Stimulated activated CD8-positive, alpha-beta memory T cell treated with anti-CD3 and anti-CD28 coated beads, Interleukin-4, amount 100 ng/mL, for 4 hours (primary cell): ENCODE measurements around the gene NPHP4.

ENCODE experiments used
- DNase-seq, 2 donors: peaks; one replicate each; pipeline ENCODE4 v3.0.0-alpha.2; 2020; ENCODE audit warnings: low read depth in 2 of 2, low spot score in 1 of 2

Gene NPHP4

GRCh38 chr1:5951846-5952410 lies 40.3 kb downstream of the NPHP4 start:
- DNase-seq = no peak

GRCh38 chr1:5950994-5951785 lies 41.0 kb downstream of the NPHP4 start:
- DNase-seq = no peak

- no peak for DNase-seq
Observed at GRCh38 chr1:5950201-5950895, 41.9 kb downstream of the NPHP4 start.

GRCh38 chr1:5949761-5950100 lies 42.5 kb downstream of the NPHP4 start:
- no peak for DNase-seq

GRCh38 chr1:5949085-5949760 lies 43.0 kb downstream of the NPHP4 start:
- DNase-seq = no peak

- DNase-seq = no peak
Observed at GRCh38 chr1:5948681-5949005, 43.6 kb downstream of the NPHP4 start.

- DNase-seq = no peak
Observed at GRCh38 chr1:5947978-5948680, 44.1 kb downstream of the NPHP4 start.

- DNase-seq = no peak
Observed at GRCh38 chr1:5947071-5947821, 45.0 kb downstream of the NPHP4 start.

- no peak for DNase-seq
Observed at GRCh38 chr1:5945445-5945844, 46.8 kb downstream of the NPHP4 start.

- no peak for DNase-seq
Observed at GRCh38 chr1:5944843-5945167, 47.4 kb downstream of the NPHP4 start.

- no peak for DNase-seq
Observed at GRCh38 chr1:5944154-5944842, 47.9 kb downstream of the NPHP4 start.

- no peak for DNase-seq
Observed at GRCh38 chr1:5943343-5944124, 48.7 kb downstream of the NPHP4 start.

- DNase-seq = no peak
Observed at GRCh38 chr1:5941671-5942070, 50.6 kb downstream of the NPHP4 start.

GRCh38 chr1:5940723-5941407 lies 51.4 kb downstream of the NPHP4 start:
- no peak for DNase-seq

- no peak for DNase-seq
Observed at GRCh38 chr1:5939271-5940170, 52.7 kb downstream of the NPHP4 start.

- DNase-seq = no peak
Observed at GRCh38 chr1:5938101-5938646, 54.1 kb downstream of the NPHP4 start.

- DNase-seq = no peak
Observed at GRCh38 chr1:5937373-5937857, 54.8 kb downstream of the NPHP4 start.
